Kidney epithelial cell (primary cell): ENCODE measurements around the gene CFD. TPM values are rescaled to one million over a fixed set of nuclear protein-coding genes. Genes with fewer than 3 reads are reported as not detected.

Experiments used
- DNase-seq: peaks from one replicate; pipeline ENCODE4 v3.0.0-alpha.2; 2010; ENCODE audit warnings: low read depth
- H3K27me3 ChIP-seq: 2 replicates; pipeline ENCODE4 v1.6.0; 2011; ENCODE audit warnings: low read length; ENCODE audit not compliant: control insufficient read depth, insufficient read depth
- H3K36me3 ChIP-seq: 2 replicates; pipeline ENCODE4 v1.5.1; 2011; ENCODE audit warnings: low read length; ENCODE audit not compliant: control insufficient read depth, insufficient read depth
- H3K4me3 ChIP-seq: 2 replicates; pipeline ENCODE4 v1.5.1; 2011; ENCODE audit warnings: low read depth, mild to moderate bottlenecking, control low read depth, low read length
- total RNA-seq: library from RNA; depleted of rRNA; stranded (reverse); fragments of >200 nt; gene quantifications from 2 replicates; pipeline ENCODE4 v1.2.3, GENCODE V29; 2015
- TF ChIP-seq, protein P1 (sequence below): IDR thresholded peaks from 2 replicates; pipeline ENCODE4 v1.5.1; 2011; ENCODE audit warnings: mild to moderate bottlenecking, moderate library complexity, low read length, control low read depth, inconsistent platforms; ENCODE audit not compliant: insufficient read depth, poor library complexity, severe bottlenecking

Gene CFD
- total RNA-seq, 1 donor from 2014 or later: 1.3 TPM

GRCh38 chr19:870314-870713, 10.8 kb downstream of the CFD start:
- Histone ChIP-seq H3K36me3 (peaks cover 6% of the 10 kb centered on the region), H3K27me3 (no peaks in the 10 kb centered on the region), H3K4me3 (no peak overlapping the region)
- TF ChIP-seq, protein P1, sequence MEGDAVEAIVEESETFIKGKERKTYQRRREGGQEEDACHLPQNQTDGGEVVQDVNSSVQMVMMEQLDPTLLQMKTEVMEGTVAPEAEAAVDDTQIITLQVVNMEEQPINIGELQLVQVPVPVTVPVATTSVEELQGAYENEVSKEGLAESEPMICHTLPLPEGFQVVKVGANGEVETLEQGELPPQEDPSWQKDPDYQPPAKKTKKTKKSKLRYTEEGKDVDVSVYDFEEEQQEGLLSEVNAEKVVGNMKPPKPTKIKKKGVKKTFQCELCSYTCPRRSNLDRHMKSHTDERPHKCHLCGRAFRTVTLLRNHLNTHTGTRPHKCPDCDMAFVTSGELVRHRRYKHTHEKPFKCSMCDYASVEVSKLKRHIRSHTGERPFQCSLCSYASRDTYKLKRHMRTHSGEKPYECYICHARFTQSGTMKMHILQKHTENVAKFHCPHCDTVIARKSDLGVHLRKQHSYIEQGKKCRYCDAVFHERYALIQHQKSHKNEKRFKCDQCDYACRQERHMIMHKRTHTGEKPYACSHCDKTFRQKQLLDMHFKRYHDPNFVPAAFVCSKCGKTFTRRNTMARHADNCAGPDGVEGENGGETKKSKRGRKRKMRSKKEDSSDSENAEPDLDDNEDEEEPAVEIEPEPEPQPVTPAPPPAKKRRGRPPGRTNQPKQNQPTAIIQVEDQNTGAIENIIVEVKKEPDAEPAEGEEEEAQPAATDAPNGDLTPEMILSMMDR: no peak
- DNase-seq: no peak

DNA sequence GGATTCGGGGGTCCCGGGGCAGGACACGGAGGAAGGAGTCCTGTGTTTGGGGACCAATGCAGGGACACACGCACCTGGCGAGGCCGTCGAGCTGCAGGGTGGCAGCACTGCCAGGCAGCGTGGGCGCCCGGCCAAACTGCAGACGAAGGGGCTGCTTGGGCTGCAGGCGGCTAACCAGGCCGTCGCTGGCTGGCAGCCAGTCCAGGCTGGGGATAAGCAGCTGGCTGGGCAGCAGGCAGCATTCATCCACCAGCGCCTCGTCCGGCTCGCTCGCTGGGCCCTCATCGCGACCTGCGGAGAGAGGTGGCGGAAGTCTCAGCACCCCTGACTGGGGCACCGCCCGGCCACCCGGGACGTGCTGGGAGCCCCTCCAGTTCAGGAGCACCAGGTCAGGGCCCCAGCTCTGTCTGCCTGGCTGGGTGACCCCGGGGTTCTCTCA, 11.5 kb downstream of the CFD start:
- no peak for DNase-seq
- TF ChIP-seq, protein P1: no peak
- Histone ChIP-seq H3K27me3 (no peaks in the 10 kb centered on the region), H3K4me3 (no peak overlapping the region), H3K36me3 (peaks cover 6% of the 10 kb centered on the region)

DNA sequence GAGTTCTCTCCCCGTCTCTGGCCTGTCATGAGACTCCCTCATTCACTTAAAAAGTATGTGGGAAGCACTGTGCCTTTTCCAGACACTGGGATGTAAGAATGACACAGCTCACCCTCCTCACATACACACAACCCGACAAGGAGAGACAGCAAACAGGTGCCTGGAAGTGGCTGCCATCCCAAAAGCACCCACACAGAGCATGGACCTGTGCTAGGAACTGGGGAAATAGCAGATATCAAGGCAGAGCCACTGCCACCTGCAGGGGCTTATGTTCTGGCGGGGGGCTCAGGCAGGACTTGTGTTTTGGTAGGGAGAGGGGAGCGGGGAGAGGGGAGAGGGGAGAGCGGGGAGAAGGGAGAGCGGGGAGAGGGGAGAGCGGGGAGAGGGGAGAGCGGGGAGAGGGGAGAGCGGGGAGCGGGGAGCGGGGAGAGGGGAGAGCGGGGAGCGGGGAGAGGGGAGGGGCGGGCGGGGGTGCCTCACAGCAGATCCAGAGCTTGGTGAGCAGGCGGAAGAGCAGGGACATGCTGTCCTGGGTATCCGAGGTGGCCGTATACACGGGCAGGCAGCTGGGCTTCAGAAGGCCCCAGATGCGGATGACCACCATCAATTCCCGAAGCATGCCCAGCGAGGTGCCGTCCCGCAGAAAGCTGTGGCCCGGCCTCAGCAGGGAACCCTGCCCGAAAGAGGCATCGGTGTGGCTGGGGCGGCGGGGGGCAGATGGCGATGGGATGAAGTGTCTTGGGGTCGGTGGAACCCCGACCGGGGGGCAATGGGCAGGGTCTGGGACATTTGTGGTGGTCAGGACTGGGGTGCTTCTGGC, 12.2 kb downstream of the CFD start:
- no peaks in the 10 kb centered on the region for H3K27me3 ChIP-seq
- DNase-seq: no peak
- peaks cover 6% of the 10 kb centered on the region for H3K36me3 ChIP-seq
- TF ChIP-seq, protein P1: no peak
- H3K4me3 ChIP-seq: no peak overlapping the region

GRCh38 chr19:872266-872951, 12.9 kb downstream of the CFD start:
- no peaks in the 10 kb centered on the region for H3K27me3 ChIP-seq
- TF ChIP-seq, protein P1: no peak
- H3K36me3 ChIP-seq: peaks cover 6% of the 10 kb centered on the region
- DNase-seq: no peak
- no peak overlapping the region for H3K4me3 ChIP-seq

- TF ChIP-seq, protein P1: no peak
- peaks cover 5% of the 10 kb centered on the region for H3K36me3 ChIP-seq
- no peak for DNase-seq
Measured at GRCh38 chr19:873084-873483, 13.6 kb downstream of the CFD start.

More at GRCh38 chr19:873084-873483, 13.6 kb downstream of the CFD start:
- Histone ChIP-seq H3K27me3 (no peaks in the 10 kb centered on the region), H3K4me3 (no peak overlapping the region)
